Stimulated activated CD8-positive, alpha-beta memory T cell treated with anti-CD3 and anti-CD28 coated beads, Interleukin-15, amount 100 ng/mL, for 24 hours (primary cell): Measurements from ENCODE around the gene HSPA1B.
"Not testable (repeated sequence)": the region's sequence is repeated elsewhere in the genome, so short reads cannot be mapped to it uniquely, and the experiment has no call there.

ENCODE experiments used
- DNase-seq: peaks from one replicate; pipeline ENCODE4 v3.0.0-alpha.2; 2020; ENCODE audit warnings: low read depth

The HSPA1B gene

DNA sequence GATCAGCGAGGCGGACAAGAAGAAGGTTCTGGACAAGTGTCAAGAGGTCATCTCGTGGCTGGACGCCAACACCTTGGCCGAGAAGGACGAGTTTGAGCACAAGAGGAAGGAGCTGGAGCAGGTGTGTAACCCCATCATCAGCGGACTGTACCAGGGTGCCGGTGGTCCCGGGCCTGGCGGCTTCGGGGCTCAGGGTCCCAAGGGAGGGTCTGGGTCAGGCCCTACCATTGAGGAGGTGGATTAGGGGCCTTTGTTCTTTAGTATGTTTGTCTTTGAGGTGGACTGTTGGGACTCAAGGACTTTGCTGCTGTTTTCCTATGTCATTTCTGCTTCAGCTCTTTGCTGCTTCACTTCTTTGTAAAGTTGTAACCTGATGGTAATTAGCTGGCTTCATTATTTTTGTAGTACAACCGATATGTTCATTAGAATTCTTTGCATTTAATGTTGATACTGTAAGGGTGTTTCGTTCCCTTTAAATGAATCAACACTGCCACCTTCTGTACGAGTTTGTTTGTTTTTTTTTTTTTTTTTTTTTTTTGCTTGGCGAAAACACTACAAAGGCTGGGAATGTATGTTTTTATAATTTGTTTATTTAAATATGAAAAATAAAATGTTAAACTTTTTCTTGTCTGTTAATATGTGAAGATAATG is 2.2 kb downstream of the HSPA1B start:
- DNase-seq = no peak

- no peak for DNase-seq
Observed at GRCh38 chr6:31830886-31831335, 3.4 kb downstream of the HSPA1B start.

DNA sequence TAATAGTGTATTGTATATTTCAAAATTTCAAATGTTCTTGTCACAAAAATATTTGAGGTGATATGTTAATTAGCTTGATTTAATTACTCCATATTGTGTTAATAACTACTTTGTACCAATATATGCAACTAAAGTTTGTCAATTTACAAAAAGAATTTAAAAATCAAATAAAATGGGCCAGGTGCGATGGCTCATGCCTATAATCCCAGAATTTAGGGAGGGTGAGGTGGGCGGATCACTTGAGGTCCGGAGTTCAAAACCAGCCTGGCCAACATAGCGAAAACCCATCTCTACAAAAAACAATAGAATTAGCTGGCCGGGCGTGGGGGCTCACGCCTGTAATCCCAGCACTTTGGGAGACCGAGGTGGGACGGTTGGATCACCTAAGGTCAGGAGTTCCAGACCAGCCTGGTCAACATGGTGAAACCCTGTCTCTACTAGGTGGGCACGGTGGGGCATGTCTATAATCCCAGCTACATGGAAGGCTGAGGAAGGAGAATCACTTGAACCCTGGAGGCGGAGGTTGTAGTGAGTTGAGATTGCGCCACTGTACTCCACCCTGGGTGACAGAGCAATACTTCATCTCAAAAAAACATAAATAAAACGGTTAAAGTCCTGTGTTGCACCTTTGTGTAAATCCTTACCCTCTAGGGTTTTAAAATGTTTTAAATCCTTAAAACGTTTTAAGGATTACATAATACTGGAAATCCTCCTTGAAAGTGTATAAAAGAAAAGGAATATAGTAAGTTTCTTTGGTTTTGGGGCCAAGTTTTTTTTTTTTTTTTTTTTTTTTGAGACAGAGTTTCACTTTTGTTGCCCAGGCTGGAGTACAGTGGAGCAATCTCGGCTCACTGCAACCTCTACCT is 4.0 kb downstream of the HSPA1B start:
- no peak for DNase-seq

DNA sequence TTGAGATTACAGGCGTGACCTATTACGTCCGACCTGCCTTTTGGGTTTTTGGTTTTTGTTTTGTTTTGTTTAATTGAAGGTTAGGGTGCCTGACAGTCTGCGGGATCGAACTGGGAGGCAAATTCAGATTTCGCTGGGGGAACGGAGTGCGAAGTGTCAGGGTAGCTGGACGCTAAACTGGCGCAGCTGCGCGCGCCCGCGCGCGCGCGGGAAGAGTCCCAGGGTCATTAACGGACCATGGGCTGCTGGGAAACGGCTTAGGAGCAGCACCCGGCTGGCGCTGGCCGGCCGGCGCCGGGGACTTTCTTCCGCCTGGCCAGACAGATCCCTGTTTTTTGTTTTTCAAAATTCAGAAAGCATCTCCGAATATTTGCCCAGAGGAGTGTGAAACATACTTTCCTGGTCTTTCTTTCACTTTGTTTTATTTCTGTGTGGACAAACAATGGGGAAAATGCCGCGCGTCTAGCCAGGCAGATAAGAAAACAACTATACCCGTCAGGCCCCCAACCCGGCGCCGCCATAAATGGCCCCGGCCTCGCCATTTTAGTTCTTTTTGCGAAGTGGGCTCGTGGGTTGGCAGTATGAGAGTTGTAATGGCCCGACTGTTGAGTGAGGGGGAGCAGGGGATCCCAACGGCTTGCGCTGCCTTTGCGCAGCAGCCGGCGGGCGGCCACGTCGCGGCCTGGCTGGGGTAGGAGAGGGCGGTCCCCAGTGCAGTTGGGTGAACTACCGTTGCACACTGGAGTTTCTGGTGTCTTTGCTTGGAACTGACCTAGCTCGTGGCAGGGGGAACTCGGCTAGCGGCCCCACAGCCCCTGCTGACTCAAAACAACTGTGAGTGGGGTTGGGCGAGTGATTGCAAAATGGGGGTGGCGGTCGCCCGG is 7.1 kb downstream of the HSPA1B start:
- DNase-seq = peak; percentile 74

DNA sequence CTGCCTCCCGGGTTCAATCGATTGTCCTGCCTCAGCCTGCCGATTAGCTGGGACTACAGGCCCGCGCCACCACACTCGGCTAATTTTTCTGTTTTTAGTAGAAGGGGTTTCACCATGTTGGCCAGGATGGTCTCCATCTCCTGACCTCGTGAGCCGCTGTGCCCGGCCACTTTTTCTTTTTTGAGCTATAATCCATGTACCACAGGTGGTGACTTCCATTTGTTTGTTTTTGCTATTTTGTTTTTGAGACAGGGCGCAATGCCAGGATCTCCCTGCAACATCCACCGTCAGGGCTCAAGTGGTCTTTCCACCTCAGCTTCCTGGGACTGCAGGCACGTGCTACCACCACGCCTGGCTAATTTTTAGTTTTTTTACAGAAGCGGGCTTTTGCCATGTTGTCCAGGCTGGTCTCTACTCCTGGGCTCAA is 8.5 kb downstream of the HSPA1B start:
- no peak for DNase-seq

GRCh38 chr6:31836474-31837368 is 9.2 kb downstream of the HSPA1B start:
- no peak for DNase-seq

DNA sequence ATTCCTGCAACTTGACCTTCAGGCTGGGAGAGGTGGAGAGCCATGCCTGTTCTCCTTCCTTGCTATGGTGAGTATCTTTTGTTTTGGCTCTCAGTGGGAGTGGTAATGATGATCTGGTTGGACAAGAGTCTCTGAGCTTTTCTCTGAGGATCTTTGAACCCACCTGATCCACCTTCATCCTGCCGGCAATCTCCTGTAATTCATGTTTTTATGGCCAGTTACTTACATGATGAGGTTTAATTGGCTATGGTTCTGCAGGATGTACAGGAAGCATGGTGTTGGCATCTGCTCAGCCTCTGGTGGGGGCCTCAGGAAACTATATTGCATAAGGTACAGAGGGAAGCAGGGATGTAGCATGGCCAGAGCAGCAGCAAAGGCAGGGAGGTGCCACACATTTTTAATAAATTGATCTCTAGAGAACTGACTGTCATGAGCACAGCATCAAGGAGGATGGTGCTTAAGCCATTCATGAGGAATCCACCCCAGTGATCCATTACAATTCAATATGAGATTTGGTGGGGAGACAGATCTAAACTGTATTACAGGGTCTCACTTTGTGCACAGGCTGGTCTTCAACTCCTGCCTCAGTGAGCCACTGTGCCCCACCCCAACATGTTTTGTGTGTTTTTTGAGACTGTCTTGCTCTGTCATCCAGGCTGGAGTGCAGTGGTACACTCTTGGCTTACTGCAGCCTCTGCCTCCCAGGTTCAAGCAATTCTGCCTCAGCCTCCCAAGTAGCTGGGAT is 10.0 kb downstream of the HSPA1B start:
- no peak for DNase-seq

- DNase-seq = not testable (repeated sequence)
Observed at GRCh38 chr6:31838114-31838553, 10.6 kb downstream of the HSPA1B start.

GRCh38 chr6:31838968-31839367 is 11.4 kb downstream of the HSPA1B start:
- no peak for DNase-seq

- DNase-seq = not testable (repeated sequence)
Observed at GRCh38 chr6:31839779-31840126, 12.2 kb downstream of the HSPA1B start.

DNA sequence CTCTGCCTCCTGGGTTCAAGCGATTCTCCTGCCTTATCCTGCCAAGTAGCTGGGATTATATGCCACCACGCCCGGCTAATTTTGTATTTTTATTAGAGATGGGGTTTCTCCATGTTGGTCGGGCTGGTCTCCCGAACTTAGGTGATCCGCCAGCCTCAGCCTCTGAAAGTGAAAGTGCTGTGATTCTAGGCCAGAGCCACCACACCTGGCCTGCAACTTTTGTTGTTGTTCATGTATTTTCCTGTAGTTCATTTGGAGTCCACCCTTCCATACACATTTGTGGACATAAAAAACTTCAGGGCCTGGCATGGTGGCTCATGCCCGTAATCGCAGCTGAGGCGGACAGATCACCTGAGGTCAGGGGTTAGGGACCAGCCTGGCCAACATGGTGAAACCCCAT is 14.5 kb downstream of the HSPA1B start:
- DNase-seq = no peak

- DNase-seq = no peak
Observed at GRCh38 chr6:31844507-31844906, 17.0 kb downstream of the HSPA1B start.

DNA sequence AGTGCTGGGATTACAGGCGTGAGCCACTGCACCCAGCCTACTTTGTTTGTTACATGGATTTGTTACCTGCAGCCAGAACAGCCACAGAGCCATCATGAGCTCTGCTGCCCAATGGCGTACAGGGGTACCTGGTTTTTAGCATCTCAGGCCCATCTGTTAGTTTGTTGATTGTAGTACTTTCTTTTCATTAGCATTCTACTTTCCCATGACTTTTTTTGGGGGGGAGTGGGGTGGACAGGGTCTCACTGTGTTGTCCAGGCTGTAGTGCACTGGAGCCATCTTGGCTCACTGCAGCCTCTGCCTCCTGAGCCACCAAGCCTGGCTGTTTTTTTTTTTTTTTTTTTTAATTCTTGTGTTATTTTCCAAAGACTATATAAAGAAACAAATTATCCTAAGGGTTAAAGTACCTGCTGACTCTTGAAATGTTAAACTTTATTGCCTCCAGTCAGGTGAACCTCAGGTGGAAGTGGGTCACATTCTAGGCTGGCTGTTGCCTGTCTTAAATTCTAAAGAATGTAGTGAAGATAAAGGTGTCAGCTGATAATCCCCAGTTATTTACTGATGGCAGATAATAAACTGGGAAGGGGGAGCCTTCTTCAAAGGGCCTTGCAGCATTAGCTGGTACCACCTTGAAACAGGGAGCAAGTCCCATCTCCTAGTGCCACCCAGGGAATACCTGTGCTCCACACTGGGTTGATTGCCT is 19.9 kb downstream of the HSPA1B start:
- DNase-seq = no peak

DNA sequence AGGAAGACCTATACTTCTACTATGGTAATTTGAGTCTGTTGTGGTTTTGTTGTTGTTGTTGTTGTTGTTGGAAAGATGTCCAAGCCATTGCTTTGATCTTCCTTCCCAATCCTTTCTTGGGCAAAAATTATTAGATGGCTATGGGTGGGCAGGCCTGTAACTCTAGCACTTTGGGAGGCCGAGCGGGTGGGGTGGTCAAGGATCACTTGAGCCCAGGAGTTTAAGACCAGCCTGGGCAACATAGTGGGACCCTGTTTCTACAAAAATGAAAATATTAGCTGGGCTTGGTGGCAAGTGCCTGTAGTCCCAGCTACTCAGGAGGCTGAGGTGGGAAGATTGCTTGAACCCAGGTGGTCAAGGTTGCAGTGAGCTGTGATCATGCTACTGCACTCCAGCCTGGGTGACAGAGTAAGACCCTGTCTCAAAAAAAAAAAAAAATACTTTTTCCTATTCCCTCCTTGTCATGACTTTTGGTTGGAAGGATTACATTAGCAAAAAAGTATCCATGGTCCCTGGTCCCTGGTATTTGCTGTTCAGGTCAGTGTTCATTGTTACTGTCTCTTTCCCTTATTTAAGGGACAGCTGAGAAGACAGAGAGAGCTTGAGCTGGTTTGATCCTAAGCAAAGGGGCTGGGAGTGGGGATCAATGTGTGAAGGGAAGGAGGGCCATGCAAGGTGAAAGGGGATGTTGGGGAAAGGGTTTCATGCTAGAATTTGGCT is 23.4 kb downstream of the HSPA1B start:
- no peak for DNase-seq

DNA sequence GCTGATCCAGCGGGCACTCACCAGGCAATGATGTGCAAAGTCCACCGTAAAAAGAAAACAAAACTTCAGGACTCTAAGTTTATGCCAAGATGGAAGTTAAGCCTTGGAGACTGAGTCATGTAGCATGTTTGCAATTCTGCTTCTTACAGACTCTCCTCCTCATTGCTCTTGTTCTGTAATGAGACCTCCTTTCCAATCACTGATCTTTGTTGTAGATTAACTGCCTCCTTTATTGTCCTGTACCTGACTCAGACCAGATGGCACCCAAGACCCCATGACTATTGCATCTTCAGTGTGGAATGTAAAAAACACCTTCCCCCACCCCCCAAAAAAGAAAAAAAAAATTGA is 23.9 kb downstream of the HSPA1B start:
- no peak for DNase-seq

- DNase-seq = not testable (repeated sequence)
Observed at GRCh38 chr6:31851980-31852718, 24.6 kb downstream of the HSPA1B start.

DNA sequence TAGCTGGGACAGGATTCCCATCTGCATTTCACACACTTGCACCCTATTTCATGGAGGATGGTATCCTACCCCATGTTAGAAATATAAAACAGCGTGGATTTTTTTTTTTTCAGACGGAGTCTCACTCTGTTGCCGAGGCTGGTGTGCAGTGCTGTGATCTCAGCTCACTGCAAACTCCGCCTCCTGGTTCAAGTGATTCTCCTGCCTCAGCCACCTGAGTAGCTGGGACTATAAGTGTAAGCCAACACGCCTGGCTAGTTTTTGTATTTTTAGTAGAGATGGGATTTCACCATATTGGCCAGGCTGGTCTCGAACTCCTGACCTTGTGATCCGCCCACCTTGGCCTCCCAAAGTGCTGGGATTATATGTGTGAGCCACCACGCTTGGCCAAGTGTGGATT is 30.2 kb downstream of the HSPA1B start:
- not testable (repeated sequence) for DNase-seq

- no peak for DNase-seq
Observed at GRCh38 chr6:31858707-31859106, 31.2 kb downstream of the HSPA1B start.

DNA sequence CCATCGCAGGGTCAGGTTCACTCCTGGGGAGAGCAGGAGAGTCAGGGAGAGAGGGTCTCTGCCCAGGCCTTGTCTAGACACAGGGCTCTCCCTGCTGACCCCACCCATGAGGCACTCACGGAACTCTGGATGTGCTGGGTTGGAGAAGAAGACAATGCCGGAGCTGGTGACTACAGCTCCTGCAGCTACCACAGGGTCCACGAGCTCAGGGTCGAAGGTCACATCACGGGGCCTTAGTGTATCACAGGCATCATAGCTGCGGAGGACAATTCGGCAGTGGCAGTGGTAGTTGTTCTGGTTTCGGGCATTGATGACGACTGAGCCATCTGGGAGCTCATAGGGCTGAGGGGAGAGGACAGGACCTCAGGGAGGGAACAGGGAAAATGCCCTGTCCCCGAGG is 32.4 kb downstream of the HSPA1B start:
- DNase-seq = no peak
